Measurements from ENCODE around the gene DUSP1.

DUSP1 gene

GRCh38 chr5:172744123-172745104 lies 26.6 kb downstream of the DUSP1 start:
- DNase-seq (ENCODE audit: low read depth in 2 of 2): no peak

- DNase-seq (ENCODE audit: low read depth in 2 of 2): no peak
These were observed 27.7 kb downstream of the DUSP1 start for GRCh38 chr5:172743112-172743959.

GRCh38 chr5:172741206-172741582 lies 29.8 kb downstream of the DUSP1 start:
- no peak for DNase-seq (ENCODE audit: low read depth in 2 of 2)

- no peak for DNase-seq (ENCODE audit: low read depth in 2 of 2)
These were observed 30.4 kb downstream of the DUSP1 start for GRCh38 chr5:172740428-172741205.

GRCh38 chr5:172739375-172739774 lies 31.6 kb downstream of the DUSP1 start:
- DNase-seq (ENCODE audit: low read depth in 2 of 2): no peak

GRCh38 chr5:172736508-172737135 lies 34.4 kb downstream of the DUSP1 start:
- no peak for DNase-seq (ENCODE audit: low read depth in 2 of 2)

GRCh38 chr5:172735141-172735831 lies 35.7 kb downstream of the DUSP1 start:
- no peak for DNase-seq (ENCODE audit: low read depth in 2 of 2)

GRCh38 chr5:172733974-172734346 lies 37.0 kb downstream of the DUSP1 start:
- DNase-seq (ENCODE audit: low read depth in 2 of 2): no peak

GRCh38 chr5:172733131-172733973 lies 37.6 kb downstream of the DUSP1 start:
- no peak for DNase-seq (ENCODE audit: low read depth in 2 of 2)

GRCh38 chr5:172732201-172732865 lies 38.7 kb downstream of the DUSP1 start:
- DNase-seq (ENCODE audit: low read depth in 2 of 2): no peak

- DNase-seq (ENCODE audit: low read depth in 2 of 2): no peak
These were observed 39.3 kb downstream of the DUSP1 start for GRCh38 chr5:172731680-172732074.

GRCh38 chr5:172730981-172731679 lies 39.9 kb downstream of the DUSP1 start:
- no peak for DNase-seq (ENCODE audit: low read depth in 2 of 2)

GRCh38 chr5:172730222-172730621 lies 40.8 kb downstream of the DUSP1 start:
- no peak for DNase-seq (ENCODE audit: low read depth in 2 of 2)

- no peak for DNase-seq (ENCODE audit: low read depth in 2 of 2)
These were observed 41.4 kb downstream of the DUSP1 start for GRCh38 chr5:172729588-172729987.

- no peak for DNase-seq (ENCODE audit: low read depth in 2 of 2)
These were observed 42.3 kb downstream of the DUSP1 start for GRCh38 chr5:172728481-172729241.

GRCh38 chr5:172727551-172727950 lies 43.4 kb downstream of the DUSP1 start:
- no peak for DNase-seq (ENCODE audit: low read depth in 2 of 2)

- DNase-seq (ENCODE audit: low read depth in 2 of 2): no peak
These were observed 44.0 kb downstream of the DUSP1 start for GRCh38 chr5:172726966-172727365.

GRCh38 chr5:172725785-172726184 lies 45.2 kb downstream of the DUSP1 start:
- DNase-seq (ENCODE audit: low read depth in 2 of 2): no peak

Data from stimulated activated CD4-positive, alpha-beta T cell treated with anti-CD3 and anti-CD28 coated beads, Interleukin-15, amount 100 ng/mL, for 48 hours (primary cell).